Small intestine (tissue), 7 donors: ENCODE results near the gene IQCE. TPM values are rescaled to one million over a fixed set of nuclear protein-coding genes. Genes with fewer than 3 reads are reported as not detected.
"Not testable (repeated sequence)": the region's sequence is repeated elsewhere in the genome, so short reads cannot be mapped to it uniquely, and the experiment has no call there.

Experiments used
- DNase-seq, 2 donors: peaks; one replicate each; pipeline versions ENCODE4 v3.0.0 to v3.0.0-alpha.2; 2013
- FAIRE-seq: peaks from 2 replicates; lab custom pipeline; 2012; peaks lifted over from hg19 to GRCh38; lab: Jason Lieb, UNC
- H3K27ac ChIP-seq, 3 donors: one replicate each; pipeline ENCODE4 v1.5.1; 2013; ENCODE audit warnings: low read length in 2 of 3, mild to moderate bottlenecking in 2 of 3, control low read depth in 1 of 3, inconsistent platforms in 1 of 3, low read depth in 1 of 3, moderate library complexity in 1 of 3
- H3K27me3 ChIP-seq, 3 donors: one replicate each; pipeline ENCODE4 v1.6.1; 2013; ENCODE audit warnings: low read length in 3 of 3, inconsistent platforms in 1 of 3; ENCODE audit not compliant: control insufficient read depth in 3 of 3, insufficient read depth in 3 of 3
- H3K36me3 ChIP-seq, 3 donors: one replicate each; pipeline ENCODE4 v1.6.1; 2013; ENCODE audit warnings: low read length in 3 of 3, inconsistent platforms in 1 of 3, low read depth in 1 of 3, mild to moderate bottlenecking in 1 of 3, moderate library complexity in 1 of 3; ENCODE audit not compliant: control insufficient read depth in 3 of 3, insufficient read depth in 2 of 3
- H3K4me1 ChIP-seq, 3 donors: one replicate each; pipeline ENCODE4 v1.6.1; 2013; ENCODE audit warnings: low read length in 2 of 3, inconsistent platforms in 1 of 3, low read depth in 1 of 3, mild to moderate bottlenecking in 1 of 3, moderate library complexity in 1 of 3; ENCODE audit not compliant: control insufficient read depth in 3 of 3, insufficient read depth in 2 of 3
- H3K4me3 ChIP-seq, 3 donors: one replicate each; pipeline ENCODE4 v1.5.1; 2013; ENCODE audit warnings: low read length in 3 of 3, control low read depth in 1 of 3, inconsistent platforms in 1 of 3, low read depth in 1 of 3, mild to moderate bottlenecking in 1 of 3, moderate library complexity in 1 of 3
- H3K9me3 ChIP-seq, 2 donors: one replicate each; pipeline ENCODE4 v1.6.1; 2013; ENCODE audit warnings: low read depth in 1 of 2, low read length in 1 of 2; ENCODE audit not compliant: control insufficient read depth in 2 of 2, insufficient read depth in 1 of 2
- WGBS, 3 donors: extraction: QIAGEN DNeasy Blood & Tissue Kit; methylation state at CpG; one replicate each; pipeline ENCODE4 v1.1.7; 2013; 5-methylcytosine and 5-hydroxymethylcytosine counted together
- polyA plus RNA-seq, 4 donors: library from polyadenylated mRNA; stranded (reverse) in 3 of 4; unstranded in 1 of 4; fragments of 200-250 nt in 3 of 4; fragments of 120-200 nt in 1 of 4; gene quantifications; one replicate each; pipeline versions ENCODE4 v1.2.1 to v1.2.3, GENCODE V29; 2013
- donor health status: healthy with polysubstance abuse.
- donor health status: control.
- donor health status: control.
- donor health status: Bipolar disorder and iron deficiency.
- donor health status: healthy.

Gene IQCE
- polyA plus RNA-seq, 4 donors: 10.4 to 20.8 (median 15.5) TPM

DNA sequence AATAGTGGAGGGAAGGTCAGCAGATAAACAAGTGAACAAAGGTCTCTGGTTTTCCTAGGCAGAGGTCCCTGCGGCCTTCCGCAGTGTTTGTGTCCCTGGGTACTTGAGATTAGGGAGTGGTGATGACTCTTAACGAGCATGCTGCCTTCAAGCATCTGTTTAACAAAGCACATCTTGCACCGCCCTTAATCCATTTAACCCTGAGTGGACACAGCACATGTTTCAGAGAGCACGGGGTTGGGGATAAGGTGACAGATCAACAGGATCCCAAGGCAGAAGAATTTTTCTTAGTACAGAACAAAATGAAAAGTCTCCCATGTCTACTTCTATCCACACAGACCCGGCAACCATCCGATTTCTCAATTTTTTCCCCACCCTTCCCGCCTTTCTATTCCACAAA is 25.2 kb upstream of the IQCE start:
- not testable (repeated sequence) for H3K9me3 ChIP-seq, DNase-seq, H3K27me3 ChIP-seq, FAIRE-seq, H3K4me3 ChIP-seq, H3K27ac ChIP-seq
- Histone ChIP-seq H3K36me3 (peaks cover 3 to 32% (median 5%) of the 10 kb centered on the region in 3 donors), H3K4me1 (peaks cover 3 to 34% (median 8%) of the 10 kb centered on the region in 3 donors)
- 31 to 54% (median 43%) methylated on average over 1 to 3 of the region's 8 CpGs for WGBS, 3 donors

DNA sequence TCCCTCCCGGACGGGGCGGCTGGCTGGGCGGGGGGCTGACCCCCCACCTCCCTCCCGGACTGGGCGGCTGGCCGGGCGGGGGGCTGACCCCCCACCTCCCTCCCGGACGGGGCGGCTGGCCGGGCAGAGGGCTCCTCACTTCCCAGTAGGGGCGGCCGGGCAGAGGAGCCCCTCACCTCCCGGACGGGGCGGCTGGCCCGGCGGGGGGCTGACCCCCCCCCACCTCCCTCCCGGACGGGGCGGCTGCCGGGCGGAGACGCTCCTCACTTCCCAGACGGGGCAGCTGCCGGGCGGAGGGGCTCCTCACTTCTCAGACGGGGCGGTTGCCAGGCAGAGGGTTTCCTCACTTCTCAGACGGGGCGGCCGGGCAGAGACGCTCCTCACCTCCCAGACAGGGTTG is 24.6 kb upstream of the IQCE start:
- H3K27ac ChIP-seq, DNase-seq, H3K4me3 ChIP-seq, H3K9me3 ChIP-seq, H3K27me3 ChIP-seq, FAIRE-seq: not testable (repeated sequence)
- Histone ChIP-seq H3K36me3 (peaks cover 3 to 32% (median 9%) of the 10 kb centered on the region in 3 donors), H3K4me1 (peaks cover 3 to 27% (median 7%) of the 10 kb centered on the region in 3 donors)
- WGBS, 3 donors: 90 to 93% methylated on average over 11 to 24 of the region's 34 CpGs; no CpG with 5 or more reads in 1 of the 3 donors

- peak overlapping the region in 1 of 3 donors; percentile 38 for H3K27ac ChIP-seq
- 52 to 64% (median 58%) methylated on average over 13 to 19 of the region's 19 CpGs for WGBS, 3 donors
- H3K27me3 ChIP-seq, DNase-seq, H3K4me1 ChIP-seq, FAIRE-seq, H3K4me3 ChIP-seq, H3K9me3 ChIP-seq: not testable (repeated sequence)
- peaks cover 3 to 34% (median 15%) of the 10 kb centered on the region in 3 donors for H3K36me3 ChIP-seq
Observed at GRCh38 chr7:2535872-2536627, 22.7 kb upstream of the IQCE start.

DNA sequence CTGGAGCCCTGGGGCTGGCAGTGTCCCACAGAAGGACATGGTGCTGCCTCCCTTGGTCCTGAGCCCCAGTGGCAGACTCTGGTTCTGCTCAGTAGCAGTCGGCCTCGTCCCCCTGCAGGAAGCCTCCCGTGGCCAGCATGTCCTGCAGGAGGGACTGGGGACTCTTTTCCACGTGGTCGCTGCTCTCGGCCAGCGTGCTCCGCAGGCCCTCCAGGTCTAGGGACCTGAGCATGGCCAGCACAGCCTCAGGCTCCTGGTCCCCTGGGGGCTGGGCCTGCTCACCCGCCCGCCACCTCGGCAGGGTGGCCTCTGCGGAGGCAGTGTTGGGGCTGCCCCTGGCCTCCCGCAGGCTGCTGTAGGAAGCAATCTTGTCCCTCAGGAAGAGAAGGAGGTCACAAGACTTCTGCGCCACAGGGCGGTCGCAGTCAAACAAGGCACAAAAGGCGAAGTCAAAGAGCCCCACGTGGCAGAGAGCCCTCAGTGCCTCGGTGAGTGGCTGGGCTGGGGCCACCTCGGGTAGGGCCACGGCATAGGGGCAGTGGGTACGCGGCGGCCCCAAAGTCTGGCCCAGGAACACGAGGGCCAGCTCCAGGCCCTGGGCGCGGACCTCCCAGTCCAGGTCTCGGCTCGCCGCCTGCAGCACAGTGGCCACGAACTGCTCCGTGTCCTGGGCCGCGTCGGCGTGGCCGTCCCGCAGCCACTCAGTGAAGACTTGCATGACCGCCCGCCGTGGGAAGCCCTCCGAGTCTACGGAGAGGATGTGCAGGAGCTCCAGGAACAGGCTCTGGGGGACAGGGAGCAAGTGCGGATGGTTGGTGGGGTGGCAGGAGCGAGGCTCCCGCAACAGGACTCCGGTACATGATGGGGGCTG is 20.6 kb upstream of the IQCE start:
- no peak overlapping the region for H3K4me3 ChIP-seq
- no peaks in the 10 kb centered on the region for H3K27me3 ChIP-seq
- FAIRE-seq: no peak
- no peak for DNase-seq
- no peak overlapping the region for H3K27ac ChIP-seq
- no peaks in the 10 kb centered on the region for H3K4me1 ChIP-seq
- H3K9me3 ChIP-seq: no peaks in the 10 kb centered on the region
- peaks cover 11 to 56% (median 25%) of the 10 kb centered on the region in 3 donors for H3K36me3 ChIP-seq
- WGBS, 3 donors: 92% methylated on average over 44 to 47 of the region's 47 CpGs

- Histone ChIP-seq H3K36me3 (peaks cover 16 to 66% (median 28%) of the 10 kb centered on the region in 3 donors), H3K4me3 (no peak overlapping the region), H3K27me3 (no peaks in the 10 kb centered on the region), H3K27ac (no peak overlapping the region), H3K9me3 (no peaks in the 10 kb centered on the region), H3K4me1 (no peaks in the 10 kb centered on the region)
- FAIRE-seq (no peak), DNase-seq (no peak)
- 90 to 96% (median 92%) methylated on average over 31 to 32 of the region's 32 CpGs for WGBS, 3 donors
Observed at GRCh38 chr7:2539031-2539911, 19.5 kb upstream of the IQCE start.

GRCh38 chr7:2540133-2540532 is 18.6 kb upstream of the IQCE start:
- Histone ChIP-seq H3K27me3 (no peaks in the 10 kb centered on the region), H3K9me3 (no peaks in the 10 kb centered on the region), H3K36me3 (peaks cover 16 to 75% (median 28%) of the 10 kb centered on the region in 3 donors), H3K4me3 (no peak overlapping the region), H3K27ac (no peak overlapping the region), H3K4me1 (no peaks in the 10 kb centered on the region)
- FAIRE-seq (no peak), DNase-seq (no peak)
- WGBS, 3 donors: 92 to 94% (median 94%) methylated on average over 7 of the region's 7 CpGs

GRCh38 chr7:2540641-2541051 is 18.1 kb upstream of the IQCE start:
- Histone ChIP-seq H3K27me3 (no peaks in the 10 kb centered on the region), H3K27ac (no peak overlapping the region), H3K9me3 (no peaks in the 10 kb centered on the region), H3K36me3 (peaks cover 16 to 80% (median 28%) of the 10 kb centered on the region in 3 donors), H3K4me1 (no peaks in the 10 kb centered on the region), H3K4me3 (no peak overlapping the region)
- DNase-seq: no peak
- no peak for FAIRE-seq
- 88 to 96% (median 94%) methylated on average over 18 to 19 of the region's 19 CpGs for WGBS, 3 donors
